Tibial artery (tissue), 4 donors: ENCODE results near the gene HSF4.

Experiments
- DNase-seq, 2 donors: peaks; one replicate each; pipeline ENCODE4 v3.0.0-alpha.2; 2019
- H3K27ac ChIP-seq, 2 donors: fragments of 200-600 bp; sonication (generic) in 1 of 2; 1 replicate in 1 of 2; 2 replicates in 1 of 2; pipeline ENCODE4 v1.5.1; 2018 to 2019; ENCODE audit warnings: mild to moderate bottlenecking in 1 of 2
- H3K27me3 ChIP-seq, 2 donors: fragments of 200-600 bp; sonication (generic) in 1 of 2; one replicate each; pipeline versions ENCODE4 v1.5.1 to v1.6.0; 2016 to 2019
- H3K36me3 ChIP-seq, 3 donors: fragments of 200-600 bp; sonication (generic) in 2 of 3; one replicate each; pipeline ENCODE4 v1.5.1; 2016 to 2019; ENCODE audit warnings: mild to moderate bottlenecking in 2 of 3
- H3K4me1 ChIP-seq, 4 donors: fragments of 200-600 bp; sonication (generic) in 2 of 4; 1 replicate in 3 of 4; 2 replicates in 1 of 4; pipeline ENCODE4 v1.5.1; 2016 to 2019
- H3K4me3 ChIP-seq, 2 donors: fragments of 200-600 bp; sonication (generic) in 1 of 2; 1 replicate in 1 of 2; 2 replicates in 1 of 2; pipeline ENCODE4 v1.5.1; 2018 to 2019; ENCODE audit warnings: mild to moderate bottlenecking in 2 of 2
- H3K9me3 ChIP-seq, 3 donors: fragments of 200-600 bp; sonication (generic) in 1 of 3; one replicate each; pipeline ENCODE4 v1.5.1; 2016 to 2019
- intact Hi-C: fragments of 100-400 bp; cut with DNase I; formaldehyde crosslinking; loops from one replicate; pipeline ENCODE4 v1.15.0; 2023; ENCODE audit warnings: low total_unique reads
- TF ChIP-seq, protein P1 (sequence below), 2 experiments: fragments of 200-600 bp in 1 of 2; fragments of 450-650 bp in 1 of 2; IDR thresholded peaks; one replicate each; pipeline ENCODE4 v1.5.1; 2017 to 2019; ENCODE audit warnings: antibody characterized with exemption in 2 of 2, mild to moderate bottlenecking in 1 of 2, moderate library complexity in 1 of 2

The HSF4 gene

DNA sequence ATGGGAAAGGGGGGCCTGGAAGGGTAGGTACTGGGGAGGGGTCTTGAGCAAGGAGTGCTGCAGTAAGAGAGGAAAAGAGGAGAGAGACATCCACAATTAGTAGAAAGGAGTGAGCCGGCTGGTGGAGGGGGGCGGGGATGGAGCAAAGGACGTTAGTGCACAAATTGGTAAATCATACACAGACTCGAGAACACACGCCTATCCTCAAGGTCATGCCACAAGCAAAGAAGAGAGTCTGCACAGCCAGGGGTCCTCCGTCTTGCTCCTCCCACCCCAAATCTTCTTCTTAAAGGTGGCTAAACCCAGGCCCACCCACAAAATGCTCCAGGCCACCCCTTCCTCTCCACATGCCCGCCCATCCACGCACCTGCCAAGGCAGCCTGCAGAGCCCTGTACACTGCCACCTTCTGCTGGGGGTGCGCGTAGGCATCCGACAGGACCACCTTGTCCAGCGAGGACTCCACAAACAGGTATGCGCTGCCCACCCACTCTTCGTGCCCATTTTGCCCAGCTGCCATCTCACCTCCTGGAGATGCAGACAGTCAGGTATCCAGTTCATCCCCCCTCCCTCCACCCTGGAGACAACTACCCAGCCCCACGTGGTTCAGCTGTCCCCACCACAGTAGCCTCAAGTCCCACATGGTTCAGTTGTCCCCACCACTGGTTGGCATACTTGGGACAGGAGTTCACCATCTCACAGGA lies 8.3 kb upstream of the HSF4 start:
- intact Hi-C loops: loop anchor here (5.0 kb wide), 2 partner anchors 139 to 1079 kb away; no protein-coding TSS in a partner anchor
- Histone ChIP-seq H3K36me3 (no peaks in the 10 kb centered on the region), H3K4me1 (peaks cover 0 to 43% (median 31%) of the 10 kb centered on the region in 4 donors), H3K27me3 (peaks cover 0 to 4% of the 10 kb centered on the region in 2 donors), H3K27ac (no peak overlapping the region), H3K9me3 (no peaks in the 10 kb centered on the region), H3K4me3 (no peak overlapping the region)
- TF ChIP-seq, protein P1, sequence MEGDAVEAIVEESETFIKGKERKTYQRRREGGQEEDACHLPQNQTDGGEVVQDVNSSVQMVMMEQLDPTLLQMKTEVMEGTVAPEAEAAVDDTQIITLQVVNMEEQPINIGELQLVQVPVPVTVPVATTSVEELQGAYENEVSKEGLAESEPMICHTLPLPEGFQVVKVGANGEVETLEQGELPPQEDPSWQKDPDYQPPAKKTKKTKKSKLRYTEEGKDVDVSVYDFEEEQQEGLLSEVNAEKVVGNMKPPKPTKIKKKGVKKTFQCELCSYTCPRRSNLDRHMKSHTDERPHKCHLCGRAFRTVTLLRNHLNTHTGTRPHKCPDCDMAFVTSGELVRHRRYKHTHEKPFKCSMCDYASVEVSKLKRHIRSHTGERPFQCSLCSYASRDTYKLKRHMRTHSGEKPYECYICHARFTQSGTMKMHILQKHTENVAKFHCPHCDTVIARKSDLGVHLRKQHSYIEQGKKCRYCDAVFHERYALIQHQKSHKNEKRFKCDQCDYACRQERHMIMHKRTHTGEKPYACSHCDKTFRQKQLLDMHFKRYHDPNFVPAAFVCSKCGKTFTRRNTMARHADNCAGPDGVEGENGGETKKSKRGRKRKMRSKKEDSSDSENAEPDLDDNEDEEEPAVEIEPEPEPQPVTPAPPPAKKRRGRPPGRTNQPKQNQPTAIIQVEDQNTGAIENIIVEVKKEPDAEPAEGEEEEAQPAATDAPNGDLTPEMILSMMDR (IDR thresholded peaks at IDR 0.05): no peak
- DNase-seq: no peak

DNA sequence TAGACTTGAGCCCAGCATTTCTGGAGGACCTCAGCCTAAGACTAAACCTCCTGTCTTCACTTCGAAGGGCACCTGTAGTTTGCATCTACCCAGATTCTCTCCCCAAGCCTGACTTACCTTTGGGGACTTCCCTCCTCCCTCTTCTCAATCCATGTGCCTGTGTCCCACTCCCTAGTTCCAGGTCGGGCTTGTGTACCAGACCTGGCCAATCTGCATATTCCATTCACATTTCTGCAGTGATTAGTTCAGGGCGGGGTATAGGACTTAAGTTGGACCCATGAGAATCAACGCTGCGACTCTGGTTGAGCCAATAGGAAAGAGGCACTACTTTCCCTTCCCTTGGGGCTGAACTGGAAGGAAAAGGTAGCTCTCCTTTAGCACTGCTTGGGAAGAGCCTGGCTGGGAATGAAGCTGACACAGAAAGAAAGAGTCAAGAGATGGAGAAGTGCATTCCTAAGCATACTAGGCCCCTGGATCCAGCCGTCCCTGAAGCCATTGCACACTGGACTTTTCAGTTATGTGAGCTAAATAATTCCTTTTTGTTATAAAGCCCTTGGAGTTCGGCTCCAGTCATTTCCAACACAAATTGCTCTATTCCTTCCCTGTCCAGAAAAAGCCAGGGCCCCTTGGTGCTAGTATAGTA lies 7.3 kb upstream of the HSF4 start:
- H3K36me3 ChIP-seq: no peaks in the 10 kb centered on the region
- DNase-seq: no peak
- no peak overlapping the region for H3K4me3 ChIP-seq
- H3K27me3 ChIP-seq: peaks cover 0 to 11% of the 10 kb centered on the region in 2 donors
- H3K4me1 ChIP-seq: peaks cover 0 to 49% (median 37%) of the 10 kb centered on the region in 4 donors
- no peak overlapping the region for H3K27ac ChIP-seq
- H3K9me3 ChIP-seq: no peaks in the 10 kb centered on the region
- TF ChIP-seq, protein P1 (IDR thresholded peaks at IDR 0.05): no peak
- intact Hi-C loops: loop anchor here (5.0 kb wide), 2 partner anchors 140 to 1080 kb away; no protein-coding TSS in a partner anchor

DNA sequence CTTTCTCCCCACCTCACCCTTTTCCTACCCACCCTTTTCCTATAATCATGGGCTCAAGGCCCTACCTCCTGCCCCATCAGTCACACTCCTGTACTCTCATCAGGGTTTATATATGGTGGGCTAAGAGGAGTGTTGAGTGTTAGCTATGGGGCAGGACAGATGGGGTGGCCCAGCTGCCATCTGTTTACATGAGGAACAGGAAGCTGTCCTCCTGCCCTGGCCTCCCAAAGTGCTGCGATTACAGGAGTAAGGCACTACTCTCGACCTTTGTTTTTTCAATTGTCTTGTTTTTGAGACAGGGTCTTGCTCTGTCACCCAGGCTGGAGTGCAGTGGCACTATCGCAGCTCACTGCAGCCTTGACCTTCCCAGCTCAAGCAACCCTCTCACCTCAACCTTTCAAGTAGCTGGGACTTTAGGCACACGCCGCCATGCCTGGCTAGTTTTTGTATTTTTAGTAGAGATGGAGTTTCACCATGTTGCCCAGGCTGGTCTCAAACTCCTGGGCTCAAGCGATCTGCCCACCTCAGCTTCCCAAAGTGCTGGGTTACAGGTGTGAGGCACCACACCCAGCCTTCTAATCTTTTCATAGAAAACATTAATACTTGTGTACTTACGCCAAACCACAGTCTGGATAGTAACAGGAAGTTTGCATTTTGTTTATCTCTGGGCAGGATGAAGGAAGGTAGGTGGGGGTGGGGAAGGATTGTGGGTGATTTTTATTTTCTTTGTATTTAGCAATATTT lies 6.5 kb upstream of the HSF4 start:
- intact Hi-C loops: loop anchor here (5.0 kb wide), 2 partner anchors 141 to 1081 kb away; no protein-coding TSS in a partner anchor
- Histone ChIP-seq H3K4me1 (peaks cover 4 to 57% (median 44%) of the 10 kb centered on the region in 4 donors), H3K27ac (no peak overlapping the region), H3K27me3 (peaks cover 0 to 19% of the 10 kb centered on the region in 2 donors), H3K9me3 (no peaks in the 10 kb centered on the region), H3K4me3 (no peak overlapping the region), H3K36me3 (no peaks in the 10 kb centered on the region)
- TF ChIP-seq, protein P1 (IDR thresholded peaks at IDR 0.05): no peak
- DNase-seq: no peak

DNA sequence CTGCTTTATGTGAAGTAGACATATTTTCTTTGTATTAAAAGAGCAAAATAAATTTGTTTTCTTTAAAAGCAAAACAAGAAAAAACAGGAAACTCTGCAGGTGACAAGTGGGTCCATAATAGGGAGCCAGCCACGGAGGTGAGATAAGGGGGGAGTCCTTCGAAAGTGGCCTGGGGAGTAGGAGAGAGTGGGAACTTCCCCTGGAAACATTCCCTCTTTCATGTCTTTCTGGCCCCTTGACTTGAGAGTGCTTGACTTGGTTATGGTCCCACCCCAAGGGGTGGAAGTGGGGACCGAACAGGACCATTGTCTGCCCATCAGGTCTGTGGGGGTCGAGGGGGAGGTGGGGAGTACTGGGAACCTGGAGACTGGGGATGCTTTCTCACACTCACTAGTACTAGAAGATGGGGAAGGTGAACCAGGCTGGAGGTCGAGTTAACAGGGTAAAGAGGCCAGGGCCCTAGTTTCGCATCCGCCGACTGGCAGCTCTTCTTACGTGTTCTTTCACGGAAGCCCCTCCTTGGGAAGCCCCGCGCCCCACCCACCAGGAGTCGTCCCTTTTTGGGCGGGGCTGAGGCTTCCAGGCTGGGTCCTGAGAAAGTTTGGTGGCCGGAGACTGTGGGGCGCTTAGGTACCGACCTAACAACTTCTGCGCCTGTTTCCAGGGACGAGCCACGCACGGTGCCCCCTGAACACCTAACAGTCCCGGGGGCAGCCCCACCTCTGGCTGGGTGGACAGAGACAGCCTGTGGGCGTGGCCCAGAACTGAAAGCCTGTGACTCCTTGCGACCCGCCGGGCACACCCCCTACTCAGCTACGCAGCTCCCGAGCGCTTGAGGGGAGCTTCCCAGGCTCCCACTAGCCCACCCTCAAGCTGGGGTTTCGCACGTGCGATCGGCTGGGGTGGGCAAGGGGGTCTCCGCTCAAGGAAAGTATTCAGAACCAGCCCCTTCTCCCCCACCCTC lies 5.6 kb upstream of the HSF4 start:
- no peak for DNase-seq
- peaks cover 4 to 66% (median 53%) of the 10 kb centered on the region in 4 donors for H3K4me1 ChIP-seq

More for the DNA sequence above, 5.6 kb upstream of the HSF4 start:
- Histone ChIP-seq H3K36me3 (no peaks in the 10 kb centered on the region), H3K27ac (peak overlapping the region; percentile 71 to 80), H3K9me3 (no peaks in the 10 kb centered on the region), H3K4me3 (peak overlapping the region; percentile 70 to 93), H3K27me3 (peaks cover 0 to 26% of the 10 kb centered on the region in 2 donors)
- intact Hi-C loops: loop anchor here (5.0 kb wide), 2 partner anchors 142 to 1082 kb away; no protein-coding TSS in a partner anchor
- TF ChIP-seq, protein P1 (IDR thresholded peaks at IDR 0.05): no peak
